Measurements from ENCODE around the gene RPL28. TPM values are rescaled to one million over a fixed set of nuclear protein-coding genes. Genes with fewer than 3 reads are reported as not detected.

Gene RPL28
- total RNA-seq, 1 donor from 2014 or later, result 1,017 TPM

DNA sequence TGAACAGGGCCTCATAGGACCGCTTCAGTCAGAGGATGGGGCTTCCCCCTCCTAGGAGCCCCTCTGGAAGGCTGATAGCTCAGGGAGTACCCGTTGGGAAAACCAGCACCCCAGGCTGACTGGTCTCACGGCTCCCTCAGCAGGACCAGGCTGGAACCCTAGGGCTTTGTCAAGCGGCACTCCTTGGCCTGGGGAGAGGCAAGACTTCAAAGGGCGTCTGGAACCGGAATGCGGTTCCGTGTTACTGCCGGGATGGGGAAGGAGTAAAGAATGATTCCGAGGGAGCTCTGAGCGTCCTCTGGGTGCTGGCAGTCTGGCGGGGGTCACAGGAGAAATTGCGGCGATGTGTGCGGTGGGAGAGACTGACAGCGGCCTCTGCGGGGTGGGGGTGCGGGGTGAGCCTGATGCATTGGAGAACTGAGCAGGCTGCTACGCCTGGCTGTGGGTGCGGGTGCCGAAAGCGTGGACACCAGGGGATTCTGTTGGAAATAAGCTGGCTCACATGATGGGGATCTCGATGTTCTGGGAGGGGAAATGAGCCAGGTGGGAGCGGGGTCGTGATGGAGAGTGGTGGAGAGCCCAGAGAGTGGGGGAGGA lies 33.1 kb upstream of the RPL28 start:
- H3K79me2 ChIP-seq (ENCODE audit: low read depth), result no peaks in the 10 kb centered on the region
- H3K9me3 Mint-ChIP-seq, result peaks cover 4% of the 10 kb centered on the region
- H4K20me1 ChIP-seq (ENCODE audit: low read depth), result peaks cover 26% of the 10 kb centered on the region
- no peak overlapping the region for H3K4me3 ChIP-seq
- H3K4me1 Mint-ChIP-seq, result peaks cover 27% of the 10 kb centered on the region
- TF ChIP-seq EZH2phosphoT487 (IDR thresholded peaks at IDR 0.05), result no peak
- no peak for TF ChIP-seq CTCF (IDR thresholded peaks at IDR 0.05)
- no peak for TF ChIP-seq EZH2 (IDR thresholded peaks at IDR 0.05)
- H3F3A ChIP-seq (ENCODE audit: low read depth), result peaks cover 44% of the 10 kb centered on the region
- H3K27me3 ChIP-seq, result peaks cover 66% of the 10 kb centered on the region
- no peak overlapping the region for H2AFZ ChIP-seq (replicated peaks)
- peak overlapping the region; percentile 84 for H3K4me3 Mint-ChIP-seq
- DNase-seq (ENCODE audit: low spot score), result no peak
- peaks cover 31% of the 10 kb centered on the region for H3K4me1 ChIP-seq
- no peak overlapping the region for H3K27ac ChIP-seq
- no peak overlapping the region for H3K9ac ChIP-seq
- H3K36me3 Mint-ChIP-seq, result no peaks in the 10 kb centered on the region
- H3K9me3 ChIP-seq (ENCODE audit: low read depth), result no peaks in the 10 kb centered on the region
- H3K27ac Mint-ChIP-seq, result no peak overlapping the region
- H3K27me3 Mint-ChIP-seq (ENCODE audit: insufficient read depth, low read depth), result peaks cover 53% of the 10 kb centered on the region
- no peaks in the 10 kb centered on the region for H3K36me3 ChIP-seq
- no peak overlapping the region for H3K4me2 ChIP-seq

GRCh38 chr19:55353356-55353802 lies 32.4 kb upstream of the RPL28 start:
- Histone ChIP-seq H3F3A (ENCODE audit: low read depth) (peaks cover 37% of the 10 kb centered on the region), H3K36me3 (no peaks in the 10 kb centered on the region), H3K4me2 (peak overlapping the region; percentile 83), H3K9ac (no peak overlapping the region), H3K27me3 (peaks cover 66% of the 10 kb centered on the region), H3K4me3 (peak overlapping the region; percentile 51), H3K27ac (no peak overlapping the region), H3K79me2 (ENCODE audit: low read depth) (no peaks in the 10 kb centered on the region), H4K20me1 (ENCODE audit: low read depth) (peaks cover 18% of the 10 kb centered on the region), H2AFZ (replicated peaks) (peak overlapping the region; percentile 45), H3K9me3 (ENCODE audit: low read depth) (no peaks in the 10 kb centered on the region), H3K4me1 (peaks cover 24% of the 10 kb centered on the region)
- no peak for DNase-seq (ENCODE audit: low spot score)
- no peak overlapping the region for H3K27ac Mint-ChIP-seq
- peak; percentile 20 for TF ChIP-seq EZH2 (IDR thresholded peaks at IDR 0.05)
- TF ChIP-seq CTCF (IDR thresholded peaks at IDR 0.05), result no peak
- TF ChIP-seq EZH2phosphoT487 (IDR thresholded peaks at IDR 0.05), result no peak
- H3K27me3 Mint-ChIP-seq (ENCODE audit: insufficient read depth, low read depth), result peaks cover 54% of the 10 kb centered on the region
- H3K4me3 Mint-ChIP-seq, result peak overlapping the region; percentile 84
- H3K36me3 Mint-ChIP-seq, result no peaks in the 10 kb centered on the region
- peaks cover 4% of the 10 kb centered on the region for H3K9me3 Mint-ChIP-seq
- peaks cover 21% of the 10 kb centered on the region for H3K4me1 Mint-ChIP-seq

GRCh38 chr19:55353803-55354697 lies 31.7 kb upstream of the RPL28 start:
- Histone ChIP-seq H3K27me3 (peaks cover 66% of the 10 kb centered on the region), H3K36me3 (no peaks in the 10 kb centered on the region), H3K79me2 (ENCODE audit: low read depth) (no peaks in the 10 kb centered on the region), H3K4me2 (peak overlapping the region; percentile 83), H3K4me1 (peaks cover 17% of the 10 kb centered on the region), H3K4me3 (peak overlapping the region; percentile 51), H4K20me1 (ENCODE audit: low read depth) (peaks cover 12% of the 10 kb centered on the region), H3K27ac (no peak overlapping the region), H3K9ac (no peak overlapping the region), H3F3A (ENCODE audit: low read depth) (peaks cover 30% of the 10 kb centered on the region), H3K9me3 (ENCODE audit: low read depth) (no peaks in the 10 kb centered on the region), H2AFZ (replicated peaks) (peak overlapping the region; percentile 45)
- TF ChIP-seq EZH2phosphoT487 (IDR thresholded peaks at IDR 0.05) (peak; percentile 63), EZH2 (IDR thresholded peaks at IDR 0.05) (peak; percentile 13), CTCF (IDR thresholded peaks at IDR 0.05) (no peak)
- H3K4me3 Mint-ChIP-seq, result peak overlapping the region; percentile 84
- H3K9me3 Mint-ChIP-seq, result peaks cover 4% of the 10 kb centered on the region
- no peak overlapping the region for H3K27ac Mint-ChIP-seq
- peaks cover 14% of the 10 kb centered on the region for H3K4me1 Mint-ChIP-seq
- DNase-seq (ENCODE audit: low spot score), result peak; percentile 84
- H3K27me3 Mint-ChIP-seq (ENCODE audit: insufficient read depth, low read depth), result peaks cover 58% of the 10 kb centered on the region
- no peaks in the 10 kb centered on the region for H3K36me3 Mint-ChIP-seq
